Measurements from ENCODE around the gene RPRML.

DNA sequence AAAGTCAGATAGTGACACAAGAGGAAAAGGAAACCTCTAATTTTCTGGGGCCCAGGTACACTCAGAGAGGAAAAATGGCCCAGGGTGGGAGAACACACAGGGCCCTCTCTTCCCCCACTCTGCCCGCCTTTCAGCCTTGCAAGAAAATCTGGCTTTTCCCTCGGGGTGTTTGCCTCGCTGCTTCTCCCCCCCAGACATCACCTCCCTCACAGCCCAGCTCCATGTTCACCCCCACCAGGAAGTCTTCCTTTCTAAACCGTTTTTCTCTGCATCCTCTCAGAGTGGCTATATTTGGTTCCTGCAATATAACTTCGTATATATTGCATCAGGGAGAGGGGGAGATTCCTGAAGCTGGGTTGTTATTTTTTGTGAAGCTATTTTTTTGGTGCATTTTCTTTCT is 27.3 kb downstream of the RPRML start:
- TF ChIP-seq L3MBTL2 (conservative IDR thresholded peaks at IDR 0.05) (no peak), FOXM1 (IDR thresholded peaks at IDR 0.05; ENCODE audit: borderline replicate concordance) (no peak), SP1 (IDR thresholded peaks at IDR 0.05) (no peak), FOXA1 (IDR thresholded peaks at IDR 0.05) (no peak), SUZ12 (IDR thresholded peaks at IDR 0.05) (no peak), ZNF384 (IDR thresholded peaks at IDR 0.05) (no peak)
- TF ChIP-seq, protein P1, sequence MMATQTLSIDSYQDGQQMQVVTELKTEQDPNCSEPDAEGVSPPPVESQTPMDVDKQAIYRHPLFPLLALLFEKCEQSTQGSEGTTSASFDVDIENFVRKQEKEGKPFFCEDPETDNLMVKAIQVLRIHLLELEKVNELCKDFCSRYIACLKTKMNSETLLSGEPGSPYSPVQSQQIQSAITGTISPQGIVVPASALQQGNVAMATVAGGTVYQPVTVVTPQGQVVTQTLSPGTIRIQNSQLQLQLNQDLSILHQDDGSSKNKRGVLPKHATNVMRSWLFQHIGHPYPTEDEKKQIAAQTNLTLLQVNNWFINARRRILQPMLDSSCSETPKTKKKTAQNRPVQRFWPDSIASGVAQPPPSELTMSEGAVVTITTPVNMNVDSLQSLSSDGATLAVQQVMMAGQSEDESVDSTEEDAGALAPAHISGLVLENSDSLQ (IDR thresholded peaks at IDR 0.05): no peak
